ENCODE measurements around the gene PPM1A.

Gene PPM1A

DNA sequence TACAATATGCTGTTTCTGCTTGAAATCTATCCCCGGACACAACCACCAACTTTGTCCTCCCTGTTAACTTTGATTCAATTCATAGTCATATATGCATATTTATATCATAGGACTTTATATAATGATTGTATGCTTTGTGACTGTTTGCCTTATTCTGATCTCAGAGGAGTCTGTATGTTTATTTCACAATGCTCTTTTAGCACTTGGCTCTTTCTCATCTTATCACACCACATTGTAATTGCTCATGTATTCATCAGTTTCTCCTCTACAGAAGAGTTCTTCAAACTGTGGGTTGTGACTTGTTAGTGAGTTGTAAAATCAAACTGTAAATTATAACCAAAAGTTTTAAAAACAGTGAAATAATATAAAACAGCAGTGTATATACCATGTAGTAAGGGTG is 21.7 kb upstream of the PPM1A start:
- DNase-seq, result no peak

DNA sequence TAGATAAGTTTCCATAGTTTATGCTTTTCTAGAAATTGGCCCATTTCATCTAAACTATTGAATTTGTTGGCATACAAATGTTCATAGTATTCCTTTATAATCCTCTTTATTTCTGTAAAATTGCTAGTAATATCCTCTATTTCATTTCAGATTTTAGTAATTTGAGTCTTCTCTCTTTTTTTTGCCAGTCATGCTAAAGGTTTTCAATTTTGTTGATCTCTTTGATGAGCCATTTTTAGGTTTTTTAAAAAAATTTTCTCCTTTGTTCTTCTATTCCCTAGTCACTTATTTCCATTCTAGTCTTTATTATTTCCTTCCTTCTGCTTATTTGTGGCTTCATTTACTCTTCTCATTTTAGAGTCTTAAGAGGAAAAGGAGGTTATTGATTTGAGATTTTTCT is 19.4 kb upstream of the PPM1A start:
- DNase-seq, result no peak

DNA sequence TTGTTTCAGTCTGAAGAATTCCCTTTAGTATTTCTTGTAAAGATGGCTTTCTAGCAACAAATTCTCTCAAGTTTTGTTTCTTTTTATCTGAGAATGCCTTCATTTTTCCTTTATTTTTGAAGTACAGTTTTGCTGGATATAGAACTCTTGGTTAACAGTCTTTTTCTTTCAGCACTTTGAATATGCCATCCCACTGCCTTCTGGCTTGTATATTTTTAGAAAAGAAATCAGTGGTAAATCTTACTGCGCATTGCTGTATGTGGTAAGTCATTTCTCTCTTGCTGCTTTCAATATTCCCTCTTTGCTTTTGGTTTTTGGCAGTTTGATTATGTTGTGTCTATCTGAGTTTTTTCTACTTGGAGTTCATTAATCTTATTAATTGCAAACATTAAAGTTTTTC is 16.8 kb upstream of the PPM1A start:
- no peak for DNase-seq

DNA sequence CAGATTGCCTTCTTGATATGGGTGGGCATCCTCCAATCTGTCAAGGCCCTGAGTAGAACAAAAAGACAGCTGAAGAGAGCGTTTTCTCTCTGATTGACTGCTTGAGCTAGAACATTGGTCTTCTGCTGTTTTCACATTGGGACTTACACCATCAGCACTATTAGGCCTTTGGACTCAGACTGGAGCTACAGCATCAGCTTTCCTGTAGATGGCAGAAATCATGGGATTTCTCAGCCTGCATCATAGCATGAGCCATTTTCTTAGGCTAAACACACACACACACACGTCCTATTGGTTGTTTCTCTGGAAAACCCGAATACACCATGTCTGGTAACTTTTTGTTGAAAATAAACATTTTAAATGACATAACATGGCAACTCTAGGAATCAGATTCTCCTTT is 15.8 kb upstream of the PPM1A start:
- no peak for DNase-seq

DNA sequence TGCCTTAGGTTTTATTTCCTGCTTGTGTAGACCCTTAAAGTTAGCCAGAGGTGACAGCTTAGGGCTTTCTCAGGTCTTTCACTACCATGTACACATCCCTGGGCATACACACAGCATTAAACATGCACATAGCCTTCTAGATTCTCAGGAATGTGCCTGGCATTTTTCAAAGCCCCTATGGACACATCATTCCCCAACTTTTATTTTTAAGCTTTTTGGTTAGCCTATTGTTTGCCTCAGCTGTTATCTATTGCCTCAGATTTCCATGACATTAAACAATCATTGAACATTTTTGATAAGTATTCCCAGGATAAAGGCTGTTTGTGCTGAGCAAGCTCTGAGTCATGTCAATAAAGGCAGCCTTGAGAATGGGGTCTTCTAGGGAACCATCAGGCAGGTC is 15.1 kb upstream of the PPM1A start:
- no peak for DNase-seq

DNA sequence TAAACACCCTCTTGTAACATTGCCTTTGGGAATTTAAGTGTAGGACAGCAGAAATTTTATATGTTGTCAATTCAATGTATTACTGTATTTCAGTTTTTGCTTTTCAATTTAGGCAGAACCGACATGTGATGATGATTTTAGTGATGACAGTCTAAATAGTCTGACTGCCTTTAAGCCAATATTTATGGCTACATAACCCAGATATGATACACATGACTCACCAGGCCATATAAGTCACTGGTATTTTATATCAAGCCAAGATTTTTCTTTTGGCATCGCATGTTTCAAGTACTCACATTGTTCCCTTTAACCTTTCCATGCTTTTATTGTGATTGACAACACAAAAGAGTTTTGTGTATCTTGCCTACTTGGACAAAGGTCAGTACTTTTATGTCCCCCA is 13.6 kb upstream of the PPM1A start:
- DNase-seq, result no peak

DNA sequence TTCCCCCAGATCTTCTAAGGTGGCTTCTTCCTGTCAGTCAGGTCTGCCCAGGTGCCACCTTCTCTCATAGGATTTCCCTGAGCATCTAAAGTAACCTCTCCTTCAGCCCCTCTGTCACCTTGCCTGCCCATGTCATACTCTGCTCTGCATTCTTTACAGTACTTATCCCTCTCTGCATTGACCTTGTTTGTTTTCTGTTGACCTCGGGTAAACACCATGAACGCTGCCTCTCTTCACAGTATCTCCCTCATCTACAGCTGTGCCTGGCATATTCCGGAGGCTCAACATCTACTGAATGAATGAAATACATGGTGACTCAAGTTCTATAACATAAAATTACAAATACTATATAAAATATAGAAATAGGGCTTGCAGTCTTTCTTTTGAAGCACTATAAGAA is 10.1 kb upstream of the PPM1A start:
- no peak for DNase-seq

DNA sequence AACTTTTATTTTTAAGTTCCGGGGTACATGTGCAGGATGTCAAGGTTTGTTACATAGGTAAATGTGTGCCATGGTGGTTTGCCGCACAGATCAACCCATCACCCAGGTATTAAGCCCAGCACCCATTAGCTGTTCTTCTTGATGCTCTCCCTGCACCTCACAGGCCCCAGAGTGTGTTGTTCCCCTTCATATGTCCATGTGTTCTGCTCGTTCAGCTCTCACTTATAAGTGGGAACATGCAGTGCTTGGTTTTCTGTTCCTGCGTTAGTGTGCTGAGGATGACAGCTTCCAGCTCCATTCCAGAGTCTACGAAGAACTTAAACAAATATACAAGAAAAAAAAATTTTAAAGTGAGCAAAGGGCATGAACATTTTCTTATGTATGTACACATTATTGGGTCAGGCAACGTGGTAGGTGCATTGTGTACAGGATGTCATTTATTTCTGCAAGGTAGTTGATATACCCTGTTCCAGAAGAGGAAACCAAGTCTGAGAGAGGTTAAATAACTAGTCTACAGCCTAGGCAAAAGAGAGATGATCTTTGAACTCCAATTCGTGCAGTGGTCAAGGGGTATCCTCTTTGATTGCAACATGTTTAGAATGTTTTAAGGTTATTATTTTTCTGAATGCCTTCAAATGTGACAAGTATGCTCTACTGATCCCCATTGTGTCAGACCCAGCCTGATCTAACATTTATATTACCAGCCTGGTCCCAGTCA is 8.7 kb upstream of the PPM1A start:
- DNase-seq, result no peak

DNA sequence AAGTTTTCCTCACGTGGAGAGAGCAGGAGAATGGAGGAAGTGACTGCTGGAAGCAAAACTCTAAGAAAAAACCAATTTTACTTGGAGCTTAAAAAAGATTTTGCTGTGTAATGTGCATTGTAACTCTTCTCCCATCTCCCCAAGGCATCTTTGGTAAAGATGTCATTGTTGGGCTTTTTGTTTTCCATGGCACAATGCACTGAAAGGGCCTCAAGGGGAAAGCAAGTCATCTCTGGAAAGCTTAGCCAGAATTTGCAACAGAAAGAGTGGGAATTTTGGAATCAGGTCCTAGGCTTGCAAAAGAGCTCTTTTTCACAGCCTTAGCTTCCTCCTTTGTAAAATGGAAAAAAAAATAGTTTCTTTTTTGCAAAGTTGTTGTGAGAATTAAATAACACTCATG is 7.9 kb upstream of the PPM1A start:
- no peak for DNase-seq

DNA sequence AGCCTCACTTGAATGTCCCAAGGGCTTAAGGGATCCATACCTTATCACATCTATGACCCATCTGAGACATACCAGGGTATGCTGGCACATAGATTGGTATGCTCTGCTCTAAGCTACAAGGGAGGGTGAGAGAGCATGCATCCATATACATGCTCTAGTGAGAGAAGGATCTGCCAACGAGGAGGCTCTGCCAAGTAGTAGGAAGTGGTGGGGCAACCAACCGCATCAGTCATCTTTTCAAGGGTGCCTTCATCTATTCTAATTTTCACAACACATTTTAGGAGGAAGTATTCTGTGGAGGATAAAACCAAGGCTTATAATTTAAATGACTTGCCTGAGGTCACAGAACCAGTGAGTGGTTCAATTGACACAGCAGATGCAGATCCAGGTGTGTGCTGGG is 6.6 kb upstream of the PPM1A start:
- no peak for DNase-seq

DNA sequence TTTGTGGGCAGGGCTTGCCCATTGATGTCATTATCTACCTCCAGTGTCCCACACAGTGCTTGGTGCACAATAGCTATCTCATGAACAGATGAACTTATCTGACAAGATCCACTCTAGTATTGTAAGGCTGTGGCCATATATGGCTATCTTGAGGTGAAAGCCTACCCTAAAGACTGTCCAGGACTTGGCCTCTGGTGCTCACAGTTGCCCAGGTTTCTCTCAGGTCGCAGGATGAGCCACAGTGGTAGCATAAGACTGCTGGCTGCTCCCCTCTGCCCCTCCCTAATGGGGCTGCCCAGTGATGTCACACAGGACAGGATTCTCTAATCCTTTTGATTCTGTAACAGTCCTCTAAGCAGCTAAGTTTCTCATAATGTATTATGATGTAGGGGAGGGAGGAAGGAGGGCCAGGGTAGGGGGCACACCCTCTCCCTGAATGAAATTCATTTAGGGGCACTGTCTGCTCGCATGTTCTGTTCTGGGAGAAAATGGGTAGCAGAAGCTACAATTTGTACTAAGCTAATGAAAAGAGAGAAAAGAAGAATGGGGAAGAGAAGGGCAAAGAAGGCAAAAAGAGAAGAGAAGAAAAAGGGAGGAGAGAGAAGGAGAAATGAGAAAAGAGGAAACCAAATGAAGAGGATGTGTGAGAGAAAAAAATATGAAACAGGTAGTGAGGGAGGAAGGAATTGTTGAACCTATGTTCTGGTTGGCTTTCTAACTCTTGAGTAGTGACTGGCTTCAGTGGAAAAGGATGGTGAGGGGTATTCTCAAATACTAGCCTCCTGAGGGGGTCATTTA is 3.4 kb upstream of the PPM1A start:
- no peak for DNase-seq

DNA sequence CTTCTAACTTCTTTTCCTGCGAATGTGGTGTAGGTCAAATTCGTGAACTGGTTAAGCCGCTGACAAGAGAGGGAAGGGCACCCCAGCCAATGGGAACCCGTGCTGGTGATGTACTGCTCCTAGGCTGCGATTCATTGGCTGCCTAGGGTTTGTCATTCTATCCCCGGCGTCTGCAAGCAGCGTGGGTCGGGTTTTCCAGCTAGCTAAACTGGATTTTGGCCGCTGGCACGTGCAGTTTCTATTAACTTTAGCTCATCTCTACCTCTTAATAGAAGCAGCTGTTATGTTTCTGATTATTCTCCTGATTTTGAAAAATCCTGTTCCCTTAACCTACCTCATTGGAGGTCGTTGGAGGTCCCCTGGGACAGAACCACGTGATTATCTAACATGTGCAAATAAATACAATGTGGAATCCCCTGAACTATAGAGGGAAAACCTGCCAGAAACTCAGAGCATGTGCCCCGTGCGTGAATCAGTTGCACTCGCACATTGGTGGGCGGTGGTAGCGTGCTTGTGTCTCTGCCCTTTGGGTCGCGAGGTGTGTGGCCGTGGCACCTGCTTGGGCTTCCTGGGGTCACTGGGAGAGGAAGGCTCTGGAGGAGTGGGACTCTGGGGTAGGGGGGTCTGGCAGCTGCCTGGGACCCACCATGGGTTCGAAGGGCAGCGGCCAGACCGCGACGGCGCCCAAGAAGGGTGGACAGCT is 876 bp upstream of the PPM1A start:
- peak; percentile 95 for DNase-seq

DNA sequence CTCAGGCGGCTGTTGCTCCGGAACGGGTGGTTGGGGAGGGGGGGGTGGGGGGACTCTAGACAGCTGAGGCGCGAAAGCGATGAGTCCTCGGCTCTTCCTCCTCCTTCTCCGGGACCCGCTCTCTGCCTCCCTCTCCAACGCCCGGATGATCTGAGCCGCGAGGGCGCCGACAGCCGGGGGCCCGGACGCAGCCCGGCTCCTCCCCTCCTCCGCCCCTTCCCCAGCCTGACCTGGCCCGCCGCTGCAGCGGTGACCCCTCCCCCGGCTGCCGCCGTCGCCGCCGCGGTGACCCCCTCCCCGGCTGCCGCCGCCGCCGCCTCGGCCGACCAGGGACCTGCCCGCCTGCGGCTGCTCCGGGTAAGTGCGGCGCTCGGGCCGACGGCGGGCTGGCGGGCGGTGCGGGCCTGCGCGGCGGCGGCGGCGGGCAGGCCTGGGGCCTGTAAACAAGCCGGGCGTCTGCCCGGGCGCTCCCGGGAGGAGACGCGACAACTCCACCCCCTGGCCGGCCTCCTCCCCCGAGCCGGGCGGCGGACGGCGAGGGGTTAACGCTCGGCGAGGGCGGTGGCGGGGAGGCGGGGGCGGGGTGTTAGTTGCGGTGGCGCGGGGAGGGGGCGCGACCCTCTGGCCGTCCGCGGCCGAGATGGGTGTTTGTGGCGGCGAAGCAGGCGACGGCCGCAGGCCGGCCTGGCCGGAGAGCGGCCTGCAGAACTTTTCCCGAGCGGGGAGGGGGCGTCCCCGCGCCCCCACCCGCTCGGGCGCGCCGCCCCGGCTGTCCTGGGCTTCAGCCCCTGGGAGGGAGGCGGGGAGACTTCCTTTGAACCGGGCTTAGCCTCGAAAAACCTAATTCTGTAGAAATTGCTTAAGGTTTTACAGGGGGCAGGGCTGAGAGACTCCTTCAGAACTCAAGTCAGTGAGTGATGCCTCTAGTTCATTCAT is 568 bp downstream of the PPM1A start:
- peak; percentile 77 for DNase-seq

DNA sequence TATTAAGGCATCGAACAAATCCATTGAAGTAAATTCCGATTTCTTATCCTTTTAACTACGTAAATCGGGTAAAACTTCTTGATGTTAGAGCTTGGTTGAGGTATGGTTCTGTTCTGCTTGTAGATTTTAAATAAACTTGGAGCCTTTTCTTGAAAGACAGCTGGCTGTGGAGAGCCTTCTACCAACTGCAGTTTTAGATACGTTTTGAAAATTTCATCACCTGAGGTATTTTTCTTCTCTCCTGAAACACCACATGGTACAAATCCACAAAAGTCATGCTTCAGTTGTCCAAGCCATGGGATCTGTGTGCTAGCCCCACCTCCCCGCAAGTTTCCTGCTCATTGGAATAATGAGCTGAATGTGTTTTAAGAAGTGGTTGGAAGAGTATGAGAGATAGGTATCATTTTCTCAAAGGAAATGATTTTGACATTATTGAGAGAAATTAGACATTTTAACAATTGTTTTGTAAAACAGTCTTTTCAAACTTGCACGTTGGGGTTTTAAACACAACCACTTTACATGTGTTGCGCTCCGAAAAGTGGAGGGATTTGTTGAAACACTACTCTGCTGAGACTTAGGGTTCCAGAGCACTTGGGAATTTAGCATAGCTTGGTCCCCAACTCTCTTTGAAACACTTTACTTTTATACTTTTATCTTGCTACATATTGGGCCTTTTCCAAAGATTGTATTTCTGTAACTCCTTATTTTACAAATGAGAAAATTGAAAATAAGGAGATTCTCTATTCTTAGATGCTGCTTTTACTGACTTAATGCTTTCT is 1.4 kb downstream of the PPM1A start:
- peak; percentile 32 for DNase-seq

DNA sequence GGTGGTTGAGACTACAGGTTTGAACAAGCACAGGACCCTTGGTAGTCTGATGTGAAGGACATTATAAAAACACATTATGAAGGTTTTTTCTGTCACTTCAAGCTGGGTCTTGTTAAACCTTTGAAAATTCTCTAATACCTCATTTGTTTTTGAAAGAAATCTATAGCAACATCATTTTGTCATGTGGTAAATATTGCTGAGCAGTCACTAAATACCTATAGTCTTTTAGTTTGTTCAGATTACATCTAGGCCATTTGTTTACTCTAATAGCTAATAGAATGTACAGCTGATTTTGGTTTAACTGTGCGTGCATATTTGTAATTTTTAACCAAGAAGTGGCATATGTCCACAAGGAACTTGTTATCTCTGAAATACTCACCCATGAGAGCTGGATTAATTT is 2.9 kb downstream of the PPM1A start:
- no peak for DNase-seq

DNA sequence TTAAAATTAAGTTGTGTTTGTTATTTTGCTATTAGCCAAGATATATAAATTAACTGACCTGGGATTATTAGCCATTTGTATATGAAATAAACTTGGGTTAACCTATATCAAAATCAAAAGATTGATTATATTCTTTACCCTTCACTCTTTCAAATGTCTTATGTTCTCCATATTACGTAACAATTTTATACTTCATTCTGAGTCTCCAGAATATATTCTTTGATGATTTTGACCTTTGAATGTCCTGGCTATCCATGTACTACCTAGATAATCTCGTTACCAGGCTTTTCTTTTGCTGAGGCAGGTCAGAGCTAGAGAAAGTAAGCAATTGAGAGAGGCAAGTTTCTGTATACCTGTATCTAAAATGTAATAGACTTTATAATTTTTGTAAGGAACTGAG is 3.6 kb downstream of the PPM1A start:
- no peak for DNase-seq

DNA sequence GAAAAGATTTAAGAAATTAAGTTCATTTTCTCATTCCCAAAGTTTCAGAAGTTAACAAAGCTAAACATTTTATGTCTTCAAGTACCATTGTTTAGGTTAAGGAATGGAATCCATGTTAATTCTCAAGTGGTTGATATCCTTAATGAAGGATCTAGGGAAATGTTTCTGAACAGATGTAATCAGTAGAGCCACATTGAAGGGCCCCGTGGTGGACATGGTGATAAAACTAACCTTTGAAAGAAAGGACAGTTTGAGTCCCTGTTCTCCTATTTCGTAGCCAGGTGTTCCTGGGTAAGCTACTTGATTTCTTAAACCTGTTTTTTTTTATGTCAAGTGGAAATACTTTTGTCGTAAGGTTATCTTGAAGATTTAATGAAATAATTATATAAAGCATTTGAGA is 4.6 kb downstream of the PPM1A start:
- no peak for DNase-seq

DNA sequence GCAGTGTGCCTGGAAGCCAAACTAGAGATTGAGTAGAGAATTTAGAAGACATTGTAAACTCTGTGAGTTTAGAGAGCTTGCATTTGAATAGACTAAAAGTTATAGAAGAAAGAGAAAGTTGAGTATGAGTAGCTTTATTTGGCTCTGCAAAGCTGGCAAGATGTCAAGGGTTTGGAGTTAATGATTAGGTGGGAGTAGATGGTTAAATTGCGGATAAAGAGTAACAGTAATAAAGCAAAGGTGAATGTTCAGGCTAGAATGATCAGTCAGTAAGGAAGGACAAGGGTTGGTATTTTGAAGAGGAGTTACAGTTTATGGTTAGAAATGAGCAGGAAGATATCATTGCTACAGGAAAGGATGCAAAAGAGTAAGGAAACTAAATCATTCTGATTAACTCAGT is 5.2 kb downstream of the PPM1A start:
- DNase-seq, result no peak

DNA sequence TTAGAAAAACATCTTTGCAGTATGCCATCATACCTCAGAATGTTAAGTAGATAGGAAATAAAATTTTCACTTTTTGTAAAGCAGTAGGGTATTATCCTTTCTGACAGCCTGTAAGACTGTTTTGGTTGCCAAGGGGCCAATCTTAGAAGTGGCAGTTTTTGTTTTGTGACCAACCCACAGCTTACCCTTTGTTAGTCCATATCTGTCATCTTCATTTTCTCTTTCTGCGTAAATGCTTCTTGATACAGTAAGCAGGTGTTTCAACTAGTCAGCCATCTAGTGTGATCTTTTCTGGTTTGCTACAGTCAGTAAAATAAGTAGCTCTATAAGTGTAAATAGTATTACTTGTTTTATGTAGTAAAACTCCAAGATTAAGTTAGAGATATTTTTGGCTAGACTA is 8.8 kb downstream of the PPM1A start:
- no peak for DNase-seq

DNA sequence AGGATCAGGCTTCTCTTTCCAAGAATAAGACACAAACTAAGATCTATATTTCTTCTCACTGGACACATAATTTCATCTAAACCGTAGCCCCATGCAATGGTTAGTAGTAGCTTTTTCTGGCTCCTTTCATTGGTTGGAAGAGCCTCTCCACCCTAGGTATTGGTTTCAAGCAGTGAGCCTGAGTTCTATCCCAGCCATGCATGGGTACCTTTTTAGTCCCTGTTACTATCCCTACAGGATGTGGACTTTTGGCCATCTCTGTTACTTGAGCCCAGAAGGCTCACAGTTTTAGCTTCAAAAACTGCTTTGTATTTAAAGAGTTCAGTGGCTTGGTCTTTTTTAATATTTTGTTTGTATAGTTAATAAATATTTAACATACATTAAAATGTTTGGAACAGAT is 16.1 kb downstream of the PPM1A start:
- no peak for DNase-seq

DNA sequence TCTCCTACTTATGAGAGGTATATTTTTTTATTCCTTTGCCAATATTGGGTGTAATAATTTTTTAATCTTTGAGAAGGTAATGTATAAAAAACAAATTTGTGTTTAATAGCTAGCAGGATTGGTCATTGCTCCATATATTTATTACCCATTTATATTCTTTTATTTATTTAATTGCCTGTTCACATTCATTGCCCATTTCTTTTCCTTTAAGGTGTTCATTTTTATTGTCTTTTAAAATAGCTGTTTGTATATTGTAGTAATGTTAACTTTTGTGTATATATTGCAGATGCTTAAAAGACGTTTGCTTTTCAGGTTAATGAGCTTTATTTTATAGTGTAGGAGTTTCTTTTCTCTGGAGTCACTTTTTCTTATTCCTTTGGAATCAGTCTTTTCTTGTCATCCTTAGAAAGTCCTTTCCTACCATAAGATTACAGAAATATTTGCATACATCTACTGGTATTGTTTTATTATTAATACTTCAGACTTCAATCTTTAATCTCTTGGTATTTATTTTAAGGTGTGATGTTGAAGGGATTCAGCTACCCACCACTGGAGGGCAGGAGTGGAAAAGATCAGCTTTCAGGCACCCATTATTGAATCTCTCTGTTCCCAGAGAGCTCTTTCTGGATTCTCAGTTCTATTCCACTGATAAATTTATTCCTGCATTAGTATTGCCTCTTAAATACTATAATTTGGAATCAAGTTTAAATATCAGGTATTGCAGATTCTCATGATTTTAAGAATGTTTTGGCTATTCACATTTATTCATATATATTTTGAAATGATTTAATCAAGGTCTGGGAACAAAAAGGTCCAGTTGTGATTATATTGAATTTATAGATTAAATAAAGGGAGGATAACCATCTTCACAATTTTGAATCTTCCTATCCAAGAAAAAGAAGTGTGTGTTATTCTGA is 17.3 kb downstream of the PPM1A start:
- peak; percentile 17 for DNase-seq
